H1 (cell line): ENCODE measurements around the gene PHOSPHO2. TPM values are rescaled to one million over a fixed set of nuclear protein-coding genes. Genes with fewer than 3 reads are reported as not detected.

ENCODE experiments used
- BCL11A ChIP-seq, 2 experiments: IDR thresholded peaks; one replicate each; pipeline ENCODE4 v1.6.1; 2011; ENCODE audit warnings: low read depth in 2 of 2, low read length in 2 of 2, mild to moderate bottlenecking in 2 of 2
- FOSL1 ChIP-seq: IDR thresholded peaks from 2 replicates; pipeline ENCODE4 v1.6.1; 2011; ENCODE audit warnings: mild to moderate bottlenecking, low read depth, low read length, moderate library complexity; ENCODE audit not compliant: insufficient read depth
- PHF8 ChIP-seq: fragments of 200-600 bp; sonication (generic); conservative IDR thresholded peaks from 2 replicates; pipeline ENCODE4 v1.7.1; 2012; ENCODE audit warnings: low read depth, mild to moderate bottlenecking, inconsistent platforms, low read length, moderate library complexity
- POU5F1 ChIP-seq: IDR thresholded peaks from 2 replicates; pipeline ENCODE4 v1.6.1; 2011; ENCODE audit warnings: low read depth, mild to moderate bottlenecking, low read length, moderate library complexity
- SP1 ChIP-seq: IDR thresholded peaks from 2 replicates; pipeline ENCODE4 v1.6.1; 2011; ENCODE audit warnings: low read depth, low read length
- SP2 ChIP-seq: IDR thresholded peaks from 2 replicates; pipeline ENCODE4 v1.6.1; 2012; ENCODE audit warnings: mild to moderate bottlenecking, low read length, inconsistent platforms
- TAF1 ChIP-seq: IDR thresholded peaks from 2 replicates; pipeline ENCODE4 v1.6.1; 2011; ENCODE audit warnings: mild to moderate bottlenecking, low read depth, low read length
- polyA plus RNA-seq, 7 experiments: library from polyadenylated mRNA; depleted of rRNA in 3 of 7; stranded (reverse) in 5 of 7; unstranded in 2 of 7; fragments of >200 nt in 5 of 7; fragments of 200-250 nt in 2 of 7; gene quantifications; 1 replicate in 5 of 7; 2 replicates in 1 of 7; 4 replicates in 1 of 7; pipeline versions ENCODE4 v1.2.1 to v1.2.3, GENCODE V29; 2011 to 2013; ENCODE audit warnings: missing spikeins in 2 of 7, mixed read lengths in 2 of 7
- total RNA-seq: library from RNA; stranded (reverse); fragmentation: NEBNext Ultra II Directional; extraction: Animal tissue kit (Norgen Biotek cat#: 25700); gene quantifications from 2 replicates; pipeline ENCODE4 v1.2.1, GENCODE V29; 2021
- TF ChIP-seq, protein P1 (sequence below): IDR thresholded peaks from 2 replicates; pipeline ENCODE4 v1.6.1; 2012; ENCODE audit warnings: low read length, inconsistent platforms

Gene PHOSPHO2
- total and polyA plus RNA-seq, 2 of the 8 experiments (the other 6 are each of a cell fraction or from before 2014, with no cell fraction given) = 2.4 to 8.5 TPM

DNA sequence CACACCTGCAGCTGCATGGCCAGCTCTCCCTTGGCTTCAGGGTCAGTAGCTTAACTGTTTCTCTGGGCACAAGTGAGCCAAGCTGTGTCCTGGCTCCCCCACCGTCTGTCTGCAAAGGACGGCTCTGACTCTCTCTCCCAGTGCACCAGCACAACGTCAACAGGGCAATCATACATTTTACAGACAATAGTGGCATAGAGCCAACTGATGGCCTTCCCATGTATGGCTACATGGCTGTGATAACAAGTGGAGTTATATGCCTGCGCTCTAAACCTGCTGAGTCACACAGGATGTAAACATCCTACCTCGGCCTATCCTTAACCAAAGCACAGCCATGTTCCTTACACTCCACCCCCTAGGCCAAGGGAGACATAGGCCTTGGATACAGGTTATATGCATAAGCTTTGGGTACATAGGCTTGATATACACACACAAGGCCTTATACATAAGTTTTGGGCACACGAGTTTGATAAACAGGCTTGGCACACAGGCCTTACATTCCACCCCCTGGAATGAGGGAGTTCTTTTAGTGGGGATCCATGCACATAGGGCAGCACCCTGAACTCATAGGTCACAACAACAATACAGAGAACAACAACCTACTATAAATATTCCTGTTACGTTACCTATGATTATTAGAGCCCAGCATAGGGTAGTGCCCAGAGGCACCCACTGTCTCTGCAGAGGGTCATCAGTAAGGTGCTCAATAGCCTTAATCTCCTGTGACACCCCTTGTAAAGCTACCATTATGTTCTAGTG, 17.7 kb downstream of the PHOSPHO2 start (continued):
- TF ChIP-seq, protein P1, sequence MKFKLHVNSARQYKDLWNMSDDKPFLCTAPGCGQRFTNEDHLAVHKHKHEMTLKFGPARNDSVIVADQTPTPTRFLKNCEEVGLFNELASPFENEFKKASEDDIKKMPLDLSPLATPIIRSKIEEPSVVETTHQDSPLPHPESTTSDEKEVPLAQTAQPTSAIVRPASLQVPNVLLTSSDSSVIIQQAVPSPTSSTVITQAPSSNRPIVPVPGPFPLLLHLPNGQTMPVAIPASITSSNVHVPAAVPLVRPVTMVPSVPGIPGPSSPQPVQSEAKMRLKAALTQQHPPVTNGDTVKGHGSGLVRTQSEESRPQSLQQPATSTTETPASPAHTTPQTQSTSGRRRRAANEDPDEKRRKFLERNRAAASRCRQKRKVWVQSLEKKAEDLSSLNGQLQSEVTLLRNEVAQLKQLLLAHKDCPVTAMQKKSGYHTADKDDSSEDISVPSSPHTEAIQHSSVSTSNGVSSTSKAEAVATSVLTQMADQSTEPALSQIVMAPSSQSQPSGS = no peak
- TF ChIP-seq FOSL1 (no peak), PHF8 (no peak), POU5F1 (no peak), TAF1 (no peak), BCL11A (IDR thresholded peaks at IDR 0.05; ENCODE audit: low read depth in 2 of 2, low read length in 2 of 2) (no peak), SP2 (no peak), SP1 (no peak)
